ENCODE results near the gene WHRN.

WHRN gene

DNA sequence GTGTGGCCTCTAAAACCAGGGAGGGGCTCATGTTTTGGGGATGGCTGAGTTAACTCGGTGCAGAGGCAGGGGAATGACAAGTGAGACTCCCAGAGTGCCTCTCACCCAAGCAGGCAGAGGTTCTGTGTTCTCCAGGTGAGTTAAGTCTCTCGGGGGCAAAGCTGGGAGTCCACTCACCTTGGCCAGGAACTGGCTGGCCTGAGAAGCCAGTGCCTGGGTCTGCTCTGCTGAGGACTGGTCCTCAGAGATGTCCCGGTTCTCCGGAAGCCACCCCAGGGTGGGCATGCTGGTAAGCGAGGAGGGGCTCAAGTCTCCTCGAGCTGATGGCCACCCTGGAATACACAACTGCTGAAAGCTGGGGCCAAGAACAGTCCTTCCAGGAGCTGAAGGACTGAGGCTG is 137.9 kb downstream of the WHRN start:
- no peak for DNase-seq (ENCODE audit: low read depth)
- TF ChIP-seq, protein P1, sequence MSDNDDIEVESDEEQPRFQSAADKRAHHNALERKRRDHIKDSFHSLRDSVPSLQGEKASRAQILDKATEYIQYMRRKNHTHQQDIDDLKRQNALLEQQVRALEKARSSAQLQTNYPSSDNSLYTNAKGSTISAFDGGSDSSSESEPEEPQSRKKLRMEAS (IDR thresholded peaks at IDR 0.05; ENCODE audit: low read depth, low read length) = no peak
- TF ChIP-seq, protein P2, sequence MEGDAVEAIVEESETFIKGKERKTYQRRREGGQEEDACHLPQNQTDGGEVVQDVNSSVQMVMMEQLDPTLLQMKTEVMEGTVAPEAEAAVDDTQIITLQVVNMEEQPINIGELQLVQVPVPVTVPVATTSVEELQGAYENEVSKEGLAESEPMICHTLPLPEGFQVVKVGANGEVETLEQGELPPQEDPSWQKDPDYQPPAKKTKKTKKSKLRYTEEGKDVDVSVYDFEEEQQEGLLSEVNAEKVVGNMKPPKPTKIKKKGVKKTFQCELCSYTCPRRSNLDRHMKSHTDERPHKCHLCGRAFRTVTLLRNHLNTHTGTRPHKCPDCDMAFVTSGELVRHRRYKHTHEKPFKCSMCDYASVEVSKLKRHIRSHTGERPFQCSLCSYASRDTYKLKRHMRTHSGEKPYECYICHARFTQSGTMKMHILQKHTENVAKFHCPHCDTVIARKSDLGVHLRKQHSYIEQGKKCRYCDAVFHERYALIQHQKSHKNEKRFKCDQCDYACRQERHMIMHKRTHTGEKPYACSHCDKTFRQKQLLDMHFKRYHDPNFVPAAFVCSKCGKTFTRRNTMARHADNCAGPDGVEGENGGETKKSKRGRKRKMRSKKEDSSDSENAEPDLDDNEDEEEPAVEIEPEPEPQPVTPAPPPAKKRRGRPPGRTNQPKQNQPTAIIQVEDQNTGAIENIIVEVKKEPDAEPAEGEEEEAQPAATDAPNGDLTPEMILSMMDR (IDR thresholded peaks at IDR 0.05; ENCODE audit: low read depth, low read length) = no peak
- TF ChIP-seq POLR2A (IDR thresholded peaks at IDR 0.05; ENCODE audit: extremely low read depth, insufficient read length) = no peak
- no peak for TF ChIP-seq MYC (IDR thresholded peaks at IDR 0.05; ENCODE audit: low read depth, low read length)
- no peak overlapping the region for H3K4me3 ChIP-seq (ENCODE audit: low read depth, low read length)

DNA sequence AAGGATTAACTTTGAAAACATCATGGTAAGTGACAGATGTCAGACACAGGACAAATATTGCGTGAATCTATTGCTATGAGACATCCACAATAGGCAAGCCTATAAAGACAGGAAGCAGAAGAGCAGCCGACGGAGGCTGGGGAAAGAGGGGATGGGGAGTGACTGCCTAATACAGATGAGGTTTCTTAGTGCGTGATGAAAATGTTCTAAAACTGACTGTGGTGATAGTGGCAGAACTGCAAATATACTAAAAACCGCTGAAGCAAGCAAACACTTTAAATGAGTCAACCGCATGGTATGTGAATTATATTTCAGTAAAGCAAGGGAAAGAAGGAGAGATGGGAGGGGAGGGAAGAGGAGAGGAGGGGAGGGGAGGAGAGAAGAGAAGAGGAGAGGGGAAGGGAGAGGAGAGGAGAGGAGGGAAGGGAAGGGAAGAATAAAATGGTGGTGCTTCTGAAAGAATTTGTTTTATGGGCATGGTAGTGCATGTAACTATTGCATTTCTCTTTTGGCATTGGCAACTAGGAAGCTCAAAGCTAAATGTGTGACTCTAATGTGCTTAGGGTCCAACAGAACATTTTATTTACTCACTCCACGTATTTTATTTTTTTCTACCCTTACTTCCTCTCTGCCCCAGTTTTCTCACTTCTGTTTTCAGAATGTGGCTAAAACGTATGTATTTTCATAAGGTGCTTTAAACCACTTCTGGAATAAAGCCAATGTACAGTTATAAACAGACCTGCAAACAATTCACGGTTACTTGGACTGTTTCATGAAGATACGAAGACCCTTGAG is 138.7 kb downstream of the WHRN start:
- TF ChIP-seq, protein P2 (IDR thresholded peaks at IDR 0.05; ENCODE audit: low read depth, low read length) = no peak
- no peak for TF ChIP-seq MYC (IDR thresholded peaks at IDR 0.05; ENCODE audit: low read depth, low read length)
- TF ChIP-seq, protein P1 (IDR thresholded peaks at IDR 0.05; ENCODE audit: low read depth, low read length) = no peak
- no peak for TF ChIP-seq POLR2A (IDR thresholded peaks at IDR 0.05; ENCODE audit: extremely low read depth, insufficient read length)
- DNase-seq (ENCODE audit: low read depth) = peak; percentile 84
- H3K4me3 ChIP-seq (ENCODE audit: low read depth, low read length) = no peak overlapping the region

DNA sequence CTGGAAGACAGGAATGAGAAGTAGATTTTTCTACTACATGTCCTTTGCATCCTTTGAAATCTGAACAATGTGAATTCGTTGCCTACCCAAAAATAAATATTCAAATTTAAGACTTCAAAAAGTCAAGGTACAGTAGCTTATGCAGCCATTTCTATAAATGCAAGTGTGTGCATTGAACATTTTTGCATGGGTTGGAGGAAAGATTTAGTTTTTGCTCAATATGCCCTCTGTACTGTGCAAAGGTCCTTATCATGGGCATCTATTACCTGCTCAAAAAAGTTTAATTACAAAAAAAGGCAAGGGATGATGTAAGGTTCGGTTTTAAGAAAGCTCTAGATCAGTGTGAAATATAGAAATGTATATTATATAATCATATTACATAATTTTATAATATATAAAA is 140.1 kb downstream of the WHRN start:
- TF ChIP-seq MYC (IDR thresholded peaks at IDR 0.05; ENCODE audit: low read depth, low read length) (no peak), POLR2A (IDR thresholded peaks at IDR 0.05; ENCODE audit: extremely low read depth, insufficient read length) (no peak)
- TF ChIP-seq, protein P1 (IDR thresholded peaks at IDR 0.05; ENCODE audit: low read depth, low read length) = no peak
- TF ChIP-seq, protein P2 (IDR thresholded peaks at IDR 0.05; ENCODE audit: low read depth, low read length) = no peak
- no peak for DNase-seq (ENCODE audit: low read depth)
- H3K4me3 ChIP-seq (ENCODE audit: low read depth, low read length) = no peak overlapping the region

DNA sequence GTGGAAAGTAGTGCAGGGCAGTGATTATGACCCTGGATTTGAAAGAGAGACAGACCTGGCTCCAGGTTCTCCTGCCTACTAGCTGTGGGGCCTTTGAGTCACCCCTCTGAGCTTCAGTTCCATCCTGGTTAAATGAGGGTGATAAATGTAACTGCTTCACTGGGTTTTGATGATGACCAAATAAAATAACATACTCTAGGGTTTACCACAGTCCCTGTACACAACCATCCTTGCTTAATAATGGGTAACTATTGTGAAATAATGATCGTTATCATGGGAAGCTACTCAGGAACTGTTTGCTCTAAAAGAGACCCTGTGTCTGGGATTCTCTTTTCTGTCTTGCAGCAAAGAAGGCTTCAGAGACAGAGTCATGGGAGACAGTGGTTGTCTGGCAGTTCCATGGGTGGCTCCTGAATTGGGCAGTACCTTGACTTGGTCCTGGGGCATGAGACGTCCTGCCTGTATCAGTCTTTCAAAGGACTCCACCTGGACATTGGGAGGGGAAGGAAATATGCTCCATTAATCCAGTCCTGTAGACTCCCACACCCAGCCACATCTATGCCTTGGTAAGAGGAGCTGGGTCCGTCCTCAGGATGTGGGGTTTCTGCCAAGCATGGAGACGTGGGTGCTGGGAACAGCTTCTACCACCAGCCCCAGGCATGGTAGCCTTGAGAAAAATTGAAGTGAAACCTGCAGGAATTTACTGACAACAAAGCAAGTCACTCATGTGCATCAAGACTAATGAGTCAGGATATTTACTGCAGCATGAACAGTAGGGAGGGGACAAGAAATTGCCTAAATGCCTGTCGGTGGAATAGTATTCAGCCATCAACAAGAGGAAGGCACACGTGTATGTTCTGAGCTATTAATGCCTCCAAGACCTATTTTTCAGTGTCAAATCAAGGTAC is 140.9 kb downstream of the WHRN start:
- H3K4me3 ChIP-seq (ENCODE audit: low read depth, low read length) = peak overlapping the region; percentile 27
- TF ChIP-seq, protein P1 (IDR thresholded peaks at IDR 0.05; ENCODE audit: low read depth, low read length) = no peak
- TF ChIP-seq MYC (IDR thresholded peaks at IDR 0.05; ENCODE audit: low read depth, low read length) = no peak; the same call in 1 of the 2 replicates
- TF ChIP-seq, protein P2 (IDR thresholded peaks at IDR 0.05; ENCODE audit: low read depth, low read length) = no peak
- peak; percentile 94 for DNase-seq (ENCODE audit: low read depth)

DNA sequence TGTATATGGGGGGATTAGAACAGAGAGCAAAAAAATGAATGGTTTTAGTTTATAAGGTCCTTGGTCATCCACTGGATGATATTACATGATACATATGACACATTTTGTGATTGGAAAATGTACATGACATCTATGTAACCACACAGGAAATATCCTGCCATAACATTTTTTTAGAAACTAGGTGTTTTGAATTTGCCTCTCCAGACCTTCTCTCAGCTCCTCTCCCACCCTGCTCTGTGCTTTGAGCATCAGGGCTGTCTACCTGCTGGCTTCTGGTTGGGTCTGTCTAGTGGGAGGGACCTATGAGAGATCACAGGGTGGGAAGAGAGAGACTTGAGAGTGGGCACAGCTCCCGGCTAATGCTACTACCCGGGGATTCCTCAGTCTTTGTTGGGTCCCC is 141.8 kb downstream of the WHRN start:
- TF ChIP-seq POLR2A (IDR thresholded peaks at IDR 0.05; ENCODE audit: extremely low read depth, insufficient read length) (no peak), MYC (IDR thresholded peaks at IDR 0.05; ENCODE audit: low read depth, low read length) (no peak)
- TF ChIP-seq, protein P1 (IDR thresholded peaks at IDR 0.05; ENCODE audit: low read depth, low read length) = no peak
- TF ChIP-seq, protein P2 (IDR thresholded peaks at IDR 0.05; ENCODE audit: low read depth, low read length) = no peak
- no peak overlapping the region for H3K4me3 ChIP-seq (ENCODE audit: low read depth, low read length)
- DNase-seq (ENCODE audit: low read depth) = no peak

Measured in NB4 (cell line).